Cerebellar nuclear complex (tissue), 1 donor: ENCODE results near the gene CD36.

Source experiments
- DNase-seq, 2 experiments: peaks; one replicate each; lab custom pipeline; 2025; lab: John Stamatoyannopoulos, UW

The CD36 gene

GRCh38 chr7:80624763-80625162 lies 13.7 kb upstream of the CD36 start:
- no peak for DNase-seq

DNA sequence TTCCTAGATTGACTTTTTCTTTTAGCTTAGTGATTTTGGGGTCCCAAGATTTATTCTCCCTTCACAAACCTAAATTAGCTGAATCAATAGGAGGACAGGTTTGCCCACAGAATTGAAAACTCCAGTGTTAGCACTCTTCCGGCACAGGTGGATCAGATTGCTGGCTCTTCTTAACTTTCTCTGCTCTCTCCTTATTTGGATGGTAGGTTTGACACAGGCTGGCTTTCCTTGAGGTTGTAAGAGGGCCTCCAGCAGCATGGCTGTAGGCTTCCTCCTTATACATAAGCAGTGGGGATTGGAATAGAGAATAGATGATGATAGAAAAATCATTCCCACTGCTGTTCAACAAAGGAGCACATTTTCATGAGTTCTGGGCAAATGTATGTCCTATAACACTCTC lies 9.4 kb upstream of the CD36 start:
- no peak for DNase-seq

GRCh38 chr7:80630608-80631405 lies 7.6 kb upstream of the CD36 start:
- DNase-seq = no peak

GRCh38 chr7:80631421-80631820 lies 7.0 kb upstream of the CD36 start:
- no peak for DNase-seq

- no peak for DNase-seq
These were observed 6.3 kb upstream of the CD36 start for GRCh38 chr7:80632139-80632538.

DNA sequence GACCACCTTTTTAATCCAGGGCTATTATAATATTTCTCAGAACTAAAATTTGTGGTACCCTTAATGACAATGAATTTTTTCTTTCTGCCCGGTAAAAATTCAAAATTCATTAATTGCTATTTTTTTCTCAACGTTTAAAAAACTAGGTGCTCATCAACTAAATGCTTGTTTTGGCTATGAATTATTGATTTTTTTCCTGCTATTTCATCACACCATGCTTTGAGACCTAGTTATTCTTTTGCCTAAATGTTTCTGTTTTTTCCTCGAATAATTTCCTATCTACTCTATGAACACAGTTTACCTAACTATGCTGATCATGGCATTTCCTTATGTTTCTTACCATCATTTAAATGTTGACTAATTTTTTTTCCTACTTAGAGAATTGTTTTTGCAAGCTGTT lies 5.6 kb upstream of the CD36 start:
- DNase-seq = no peak

DNA sequence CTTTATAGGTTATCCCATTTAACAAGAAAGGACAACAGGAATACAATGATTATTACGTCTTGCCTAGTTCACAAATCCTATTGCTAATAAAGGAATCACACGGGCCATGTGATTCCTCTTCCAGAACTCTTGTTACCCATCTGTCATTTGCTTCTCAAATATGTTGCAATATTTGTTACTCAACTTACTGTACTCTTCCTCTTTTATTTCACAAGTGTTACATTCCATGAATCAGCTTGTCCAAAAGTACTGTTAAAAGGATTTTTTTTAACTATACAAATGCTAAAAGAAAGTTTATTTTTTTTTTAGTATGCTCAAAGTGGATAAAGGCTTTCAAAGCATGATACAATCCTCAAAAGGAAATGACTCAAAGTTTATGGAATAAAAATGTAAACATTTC lies 3.9 kb upstream of the CD36 start:
- no peak for DNase-seq

DNA sequence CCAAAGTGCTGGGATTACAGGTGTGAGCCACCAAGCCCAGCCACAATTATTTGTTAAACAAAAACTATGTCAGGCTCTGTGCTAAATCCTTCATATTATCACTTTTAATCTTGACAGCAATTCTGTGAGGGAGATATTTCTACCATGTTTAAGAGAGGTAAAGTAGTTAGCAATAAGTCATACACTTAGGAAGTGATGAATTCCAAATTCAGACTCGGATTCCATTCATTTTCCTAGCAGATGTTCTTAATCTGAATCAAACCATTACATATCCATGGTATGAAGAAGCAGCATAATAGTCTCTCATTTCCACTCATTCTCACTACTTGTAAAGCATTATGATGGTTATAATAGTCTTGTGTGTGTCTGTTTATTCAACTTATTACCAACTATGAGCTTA lies 2.9 kb upstream of the CD36 start:
- DNase-seq = no peak

DNA sequence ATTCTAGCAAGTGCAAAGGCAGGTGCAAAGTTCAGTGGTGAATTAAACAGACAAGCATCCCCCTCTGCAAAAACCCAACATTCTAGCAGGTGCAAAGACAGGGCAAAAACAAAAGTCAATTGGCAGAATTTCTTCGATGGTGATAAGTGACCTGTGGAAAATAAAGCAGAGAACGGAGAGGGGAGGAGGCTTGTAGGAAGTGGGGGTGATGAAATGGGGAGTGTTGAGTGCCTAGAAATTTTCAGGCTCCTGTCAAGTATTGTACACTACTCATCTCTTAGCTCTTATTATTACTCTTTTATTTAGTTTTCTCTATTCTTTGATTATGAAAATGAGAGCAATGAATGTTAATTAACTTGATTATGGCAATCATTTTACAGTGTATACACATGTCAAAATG lies 2.4 kb upstream of the CD36 start:
- no peak for DNase-seq

DNA sequence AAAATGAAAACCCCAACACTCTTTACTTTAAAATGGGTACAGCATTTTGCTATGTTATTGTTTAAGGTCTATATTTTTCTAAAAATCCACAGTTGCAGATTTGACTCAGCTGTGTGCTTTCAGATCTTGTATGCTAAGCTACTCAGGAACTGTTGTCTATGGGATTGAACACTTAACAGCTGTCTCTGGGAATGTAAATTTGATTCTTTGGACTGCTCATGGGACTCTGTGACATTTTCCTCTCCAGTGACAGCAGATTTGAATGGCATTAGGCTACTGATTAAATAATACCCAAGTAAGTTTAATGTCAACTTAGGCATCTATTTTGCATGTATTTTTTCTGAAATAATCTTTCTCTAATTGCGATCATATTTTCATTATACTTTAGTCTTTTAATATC lies 1.7 kb upstream of the CD36 start:
- DNase-seq = no peak

DNA sequence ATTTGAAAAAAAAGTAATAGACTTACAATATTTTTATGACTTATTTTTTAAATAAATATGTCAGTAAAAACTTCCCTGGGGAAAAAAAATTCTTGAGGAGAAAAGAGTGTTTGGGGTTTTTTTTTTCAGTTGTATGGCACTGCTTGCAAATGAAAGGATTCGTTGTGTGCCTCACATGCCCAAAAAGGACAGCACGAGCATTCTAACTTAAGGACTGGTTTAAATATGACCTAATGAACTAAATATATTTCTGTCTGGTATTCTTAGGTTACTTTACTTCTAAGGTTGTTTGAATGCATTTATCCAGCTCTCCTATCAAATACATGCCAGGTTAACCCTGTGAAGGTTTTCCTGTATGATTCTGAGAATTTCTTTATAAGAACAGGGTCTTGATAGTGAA lies 988 bp upstream of the CD36 start:
- DNase-seq = no peak

GRCh38 chr7:80639011-80639410 lies 569 bp downstream of the CD36 start:
- no peak for DNase-seq

DNA sequence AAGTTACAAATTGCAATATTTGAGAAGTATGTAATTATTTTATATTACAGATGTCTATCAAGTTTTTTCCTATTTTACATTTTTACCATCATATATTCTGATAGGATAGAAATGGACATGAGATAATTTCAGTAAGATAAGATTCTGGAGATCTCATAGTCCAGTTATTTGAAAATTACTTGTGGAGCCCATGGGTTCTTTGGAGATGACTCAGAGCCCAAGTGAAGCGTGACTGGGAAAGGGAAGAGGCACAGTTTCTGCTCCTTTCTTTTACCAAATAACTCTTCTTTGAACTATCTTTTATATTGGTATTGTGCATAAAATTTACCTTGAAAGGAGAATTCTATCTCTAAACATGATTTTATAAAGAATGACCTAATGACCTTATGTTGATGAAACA lies 2.4 kb downstream of the CD36 start:
- DNase-seq = no peak

DNA sequence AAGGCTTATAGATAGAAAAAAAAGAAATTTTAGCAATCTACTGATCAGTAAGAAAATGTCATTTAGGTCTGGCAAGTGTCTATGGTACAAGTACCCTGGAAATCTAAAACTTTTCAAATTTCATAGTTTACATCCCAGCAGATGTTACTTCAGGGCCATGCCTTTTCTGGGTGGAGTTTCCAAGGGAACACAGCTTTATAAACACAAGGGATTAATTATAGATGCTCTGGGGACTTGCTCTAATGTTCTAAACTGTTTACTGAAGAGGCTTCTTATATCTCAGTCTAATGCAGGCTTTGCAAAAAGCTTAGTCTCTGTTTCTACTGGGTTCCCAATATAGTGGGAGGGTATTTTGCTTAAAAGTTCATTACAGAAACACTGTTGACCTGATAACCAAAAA lies 3.1 kb downstream of the CD36 start:
- DNase-seq = no peak

DNA sequence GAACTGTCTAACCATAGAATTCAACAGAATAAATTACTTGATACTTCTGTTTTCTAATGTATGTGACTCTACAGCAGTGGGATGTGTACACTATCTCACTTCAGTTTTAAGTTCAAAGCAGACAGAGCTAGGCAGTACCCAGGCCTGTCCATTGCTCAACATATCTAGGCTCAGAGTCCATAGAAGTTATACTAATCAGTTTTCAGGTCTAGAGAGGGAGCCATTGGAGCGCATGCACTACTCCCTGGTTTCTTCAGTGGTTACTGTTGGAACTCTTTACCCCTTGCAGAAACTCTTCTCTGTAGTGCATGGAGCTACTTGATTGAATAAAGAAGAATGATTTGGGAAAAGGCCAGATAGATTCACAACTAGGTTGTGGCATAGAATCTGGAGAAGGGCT lies 4.4 kb downstream of the CD36 start:
- no peak for DNase-seq

DNA sequence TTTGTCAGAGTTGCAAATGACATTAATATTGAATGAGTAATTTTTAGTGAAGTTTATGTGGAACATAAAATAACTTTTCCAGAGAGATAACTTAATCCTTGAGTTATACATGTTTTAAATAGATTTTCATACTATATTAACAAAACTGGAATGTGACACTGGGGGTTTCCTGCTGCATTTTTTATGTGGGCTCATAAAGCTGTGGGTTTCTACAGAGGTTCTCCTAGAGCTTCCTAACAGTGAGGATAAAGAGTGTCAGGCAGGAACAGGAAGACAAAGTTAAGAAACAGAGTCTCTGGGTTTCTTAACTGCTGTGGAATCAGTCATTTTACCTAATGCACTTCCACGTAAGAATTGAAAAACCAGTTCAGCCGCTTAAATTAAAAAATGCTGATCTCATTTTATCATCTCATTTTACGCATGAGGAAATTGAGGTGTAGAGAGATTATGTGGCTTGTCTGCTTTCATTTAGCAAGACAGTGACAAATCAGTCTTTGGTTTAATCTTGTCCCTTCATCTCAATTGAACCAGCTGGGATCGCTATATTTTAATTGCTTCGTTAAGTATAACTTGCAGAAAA lies 5.0 kb downstream of the CD36 start:
- no peak for DNase-seq

DNA sequence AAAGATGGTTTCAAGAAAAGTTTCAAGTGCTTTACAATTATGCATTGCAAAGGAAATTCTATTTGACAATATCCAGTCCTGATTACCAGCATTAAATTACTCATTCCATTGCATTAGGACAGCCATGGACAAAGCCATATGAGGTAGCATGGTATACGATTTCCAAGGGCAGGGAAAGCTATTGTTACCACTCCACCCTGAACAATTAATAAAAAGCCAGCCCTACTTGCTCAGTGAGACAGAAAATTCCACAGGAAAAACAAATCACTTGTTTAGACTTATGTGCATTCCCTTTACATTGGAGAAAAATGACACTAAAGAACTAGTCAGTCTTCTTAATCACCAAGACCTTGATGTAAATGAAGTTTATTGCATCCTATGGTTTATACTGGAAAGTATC lies 5.6 kb downstream of the CD36 start:
- no peak for DNase-seq

DNA sequence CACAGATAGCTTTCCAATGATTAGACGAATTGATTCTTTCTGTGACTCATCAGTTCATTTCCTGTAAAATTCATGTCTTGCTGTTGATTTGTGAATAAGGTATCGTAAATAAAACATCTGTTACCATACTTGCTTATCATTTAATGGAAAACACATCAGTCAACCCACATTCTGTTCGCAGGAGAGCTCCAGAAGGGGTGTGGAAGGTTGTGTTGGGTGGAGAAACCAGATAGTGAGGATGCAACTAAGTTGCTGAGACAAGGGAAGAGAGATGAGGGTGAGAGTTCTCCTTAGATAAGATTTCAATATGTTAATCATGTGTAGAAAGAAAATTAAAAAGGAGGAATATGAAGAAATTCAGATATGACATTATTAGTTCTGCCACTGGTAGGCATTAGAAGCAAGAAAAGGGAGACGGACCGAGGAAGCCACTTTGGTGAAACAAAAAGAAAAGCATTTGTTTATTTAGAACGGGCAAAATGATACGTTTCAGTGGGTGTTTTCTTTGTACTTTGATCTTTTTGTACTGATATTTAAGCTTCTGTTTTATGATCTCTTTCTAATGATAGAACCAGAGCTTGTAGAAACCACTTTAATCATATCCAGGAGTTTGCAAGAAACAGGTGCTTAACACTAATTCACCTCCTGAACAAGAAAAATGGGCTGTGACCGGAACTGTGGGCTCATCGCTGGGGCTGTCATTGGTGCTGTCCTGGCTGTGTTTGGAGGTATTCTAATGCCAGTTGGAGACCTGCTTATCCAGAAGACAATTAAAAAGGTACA lies 7.8 kb downstream of the CD36 start:
- no peak for DNase-seq

GRCh38 chr7:80647436-80647835 lies 9.0 kb downstream of the CD36 start:
- no peak for DNase-seq

DNA sequence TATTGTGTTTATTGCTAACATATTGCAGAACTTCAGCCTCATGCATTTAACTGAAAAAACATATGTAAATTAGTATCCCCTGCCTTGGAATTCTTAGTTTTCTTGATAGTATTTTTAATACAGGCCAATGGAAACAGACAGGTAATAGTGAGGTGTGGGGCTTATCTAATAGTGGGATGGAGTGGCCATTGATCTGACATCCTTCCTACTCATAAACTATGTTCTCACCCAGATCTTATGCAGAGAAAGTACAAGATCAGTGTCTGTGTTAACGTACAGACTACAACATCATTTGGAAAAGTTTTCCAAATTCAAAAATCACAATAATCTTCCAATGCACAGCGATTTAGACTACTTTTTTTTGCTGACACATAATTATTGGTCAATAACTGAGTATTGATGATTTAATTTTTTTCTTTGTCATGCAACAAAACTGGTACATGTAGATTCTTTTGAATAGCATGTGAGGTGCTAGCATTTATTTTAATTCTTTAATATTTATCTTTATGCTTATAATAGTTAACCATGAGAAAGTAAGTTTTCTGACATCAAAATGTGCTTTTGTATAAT lies 9.7 kb downstream of the CD36 start:
- no peak for DNase-seq

DNA sequence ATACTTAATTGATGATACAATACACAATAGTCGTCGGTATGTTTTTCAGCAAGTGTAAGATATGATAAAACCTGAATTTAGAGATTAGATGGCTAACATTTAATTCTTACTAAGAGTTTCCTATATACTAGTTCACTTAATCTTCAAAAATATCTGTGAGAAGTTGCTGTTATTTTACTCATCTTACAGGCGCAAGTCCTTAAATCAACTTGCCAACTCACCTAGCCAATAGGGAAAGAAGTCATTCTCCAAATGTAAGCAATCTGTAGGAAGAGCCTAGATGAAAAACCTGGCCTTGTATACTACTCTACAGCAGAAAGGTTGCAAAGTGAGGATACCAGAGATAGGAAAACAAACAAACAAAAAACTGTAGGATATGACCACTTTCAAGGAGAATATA lies 10.6 kb downstream of the CD36 start:
- no peak for DNase-seq

DNA sequence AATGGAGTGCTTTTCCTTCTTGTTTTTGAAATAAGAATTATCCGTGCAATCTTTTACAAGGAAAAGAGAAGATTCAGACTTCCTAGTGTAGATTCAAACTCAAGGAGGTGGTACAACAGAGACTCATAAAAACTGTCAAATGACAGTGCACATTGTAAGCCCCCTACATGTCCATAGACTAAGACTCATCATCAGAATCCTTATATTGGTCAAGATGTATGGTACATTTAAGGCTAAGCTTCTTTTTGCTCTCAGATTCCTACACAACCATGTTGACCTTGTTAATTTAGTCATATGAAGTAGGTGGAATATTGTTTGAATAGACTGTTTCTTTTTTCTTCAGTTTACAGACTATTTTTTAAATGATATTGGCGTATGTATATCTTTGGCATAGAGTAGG lies 11.6 kb downstream of the CD36 start:
- DNase-seq = no peak

DNA sequence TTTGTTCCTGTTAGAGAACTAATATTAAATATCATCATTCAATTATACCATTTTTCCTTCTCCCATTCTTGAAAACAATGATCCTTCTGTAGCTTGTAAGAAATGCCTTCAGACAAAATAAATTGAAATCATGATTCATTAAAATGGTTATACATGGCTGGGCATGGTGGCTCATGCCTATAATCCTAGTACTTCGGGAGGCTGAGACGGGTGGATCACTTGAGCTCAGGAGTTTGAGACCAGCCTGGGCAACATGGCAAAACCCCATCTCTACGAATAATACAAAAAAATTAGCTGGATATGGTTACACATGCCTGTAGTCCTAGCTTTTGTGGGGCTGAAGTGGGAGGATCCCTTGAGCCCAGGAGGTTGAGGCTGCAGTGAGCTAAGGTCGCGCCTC lies 13.0 kb downstream of the CD36 start:
- no peak for DNase-seq
